ENCODE data around the gene HOXA9. TPM values are rescaled to one million over a fixed set of nuclear protein-coding genes. Genes with fewer than 3 reads are reported as not detected.

The HOXA9 gene
- total RNA-seq, 2 experiments from 2014 or later: not detected

GRCh38 chr7:27139334-27140125 lies 25.8 kb downstream of the HOXA9 start:
- Mint-ChIP-seq H3K27ac (no peak overlapping the region), H3K4me1 (peaks cover 12% of the 10 kb centered on the region), H3K27me3 (peaks cover 36% of the 10 kb centered on the region), H3K4me3 (no peak overlapping the region), H3K9me3 (no peaks in the 10 kb centered on the region), H3K36me3 (ENCODE audit: low read depth) (no peaks in the 10 kb centered on the region)
- ChIA-PET POLR2A (no interaction called here), CTCF (no interaction called here)
- no peak for DNase-seq

GRCh38 chr7:27138985-27139333 lies 26.4 kb downstream of the HOXA9 start:
- Mint-ChIP-seq H3K9me3 (no peaks in the 10 kb centered on the region), H3K36me3 (ENCODE audit: low read depth) (no peaks in the 10 kb centered on the region), H3K4me3 (no peak overlapping the region), H3K27ac (no peak overlapping the region), H3K27me3 (peaks cover 41% of the 10 kb centered on the region), H3K4me1 (peaks cover 18% of the 10 kb centered on the region)
- ChIA-PET POLR2A (no interaction called here), CTCF (no interaction called here)
- DNase-seq: no peak

- no peaks in the 10 kb centered on the region for H3K9me3 Mint-ChIP-seq
- DNase-seq: no peak
- H3K27me3 Mint-ChIP-seq: peaks cover 44% of the 10 kb centered on the region
- H3K4me1 Mint-ChIP-seq: peaks cover 20% of the 10 kb centered on the region
- H3K36me3 Mint-ChIP-seq (ENCODE audit: low read depth): no peaks in the 10 kb centered on the region
- CTCF ChIA-PET: no interaction called here
- no peak overlapping the region for H3K4me3 Mint-ChIP-seq
- POLR2A ChIA-PET: no interaction called here
- H3K27ac Mint-ChIP-seq: no peak overlapping the region
Measured at GRCh38 chr7:27138472-27138871, 26.9 kb downstream of the HOXA9 start.

- no peak for DNase-seq
- H3K9me3 Mint-ChIP-seq: no peaks in the 10 kb centered on the region
- CTCF ChIA-PET: no interaction called here
- H3K4me3 Mint-ChIP-seq: no peak overlapping the region
- H3K27ac Mint-ChIP-seq: no peak overlapping the region
- peaks cover 50% of the 10 kb centered on the region for H3K27me3 Mint-ChIP-seq
- H3K36me3 Mint-ChIP-seq (ENCODE audit: low read depth): no peaks in the 10 kb centered on the region
- H3K4me1 Mint-ChIP-seq: peaks cover 20% of the 10 kb centered on the region
- POLR2A ChIA-PET: no interaction called here
Measured at GRCh38 chr7:27137640-27138315, 27.6 kb downstream of the HOXA9 start.

GRCh38 chr7:27134392-27134791 lies 30.9 kb downstream of the HOXA9 start:
- ChIA-PET CTCF (no interaction called here), POLR2A (interaction anchor here (0.7 kb wide), 1 partner anchor 104 kb away, joined by 3 read pairs; no protein-coding TSS in a partner anchor)
- no peak for DNase-seq
- Mint-ChIP-seq H3K27me3 (peaks cover 60% of the 10 kb centered on the region), H3K36me3 (ENCODE audit: low read depth) (no peaks in the 10 kb centered on the region), H3K9me3 (no peaks in the 10 kb centered on the region), H3K4me3 (no peak overlapping the region), H3K27ac (no peak overlapping the region), H3K4me1 (peaks cover 20% of the 10 kb centered on the region)

- Mint-ChIP-seq H3K4me3 (no peak overlapping the region), H3K36me3 (ENCODE audit: low read depth) (no peaks in the 10 kb centered on the region), H3K9me3 (no peaks in the 10 kb centered on the region), H3K4me1 (peaks cover 20% of the 10 kb centered on the region), H3K27ac (no peak overlapping the region), H3K27me3 (peaks cover 62% of the 10 kb centered on the region)
- ChIA-PET CTCF (no interaction called here), POLR2A (no interaction called here)
- DNase-seq: no peak
Measured at GRCh38 chr7:27133409-27134231, 31.7 kb downstream of the HOXA9 start.

- Mint-ChIP-seq H3K27me3 (peaks cover 65% of the 10 kb centered on the region), H3K4me1 (peaks cover 20% of the 10 kb centered on the region), H3K4me3 (no peak overlapping the region), H3K9me3 (no peaks in the 10 kb centered on the region), H3K36me3 (ENCODE audit: low read depth) (no peaks in the 10 kb centered on the region), H3K27ac (no peak overlapping the region)
- DNase-seq: no peak
- ChIA-PET CTCF (no interaction called here), POLR2A (no interaction called here)
Measured at GRCh38 chr7:27132978-27133377, 32.4 kb downstream of the HOXA9 start.

GRCh38 chr7:27132214-27132613 lies 33.1 kb downstream of the HOXA9 start:
- no peak overlapping the region for H3K27ac Mint-ChIP-seq
- ChIA-PET POLR2A (no interaction called here), CTCF (interaction anchor here (0.9 kb wide), 1 partner anchor 18 kb away, joined by 3 read pairs; no protein-coding TSS in a partner anchor)
- H3K9me3 Mint-ChIP-seq: no peaks in the 10 kb centered on the region
- peaks cover 20% of the 10 kb centered on the region for H3K4me1 Mint-ChIP-seq
- peaks cover 65% of the 10 kb centered on the region for H3K27me3 Mint-ChIP-seq
- no peak for DNase-seq
- no peaks in the 10 kb centered on the region for H3K36me3 Mint-ChIP-seq (ENCODE audit: low read depth)
- no peak overlapping the region for H3K4me3 Mint-ChIP-seq

- Mint-ChIP-seq H3K4me1 (peaks cover 20% of the 10 kb centered on the region), H3K36me3 (ENCODE audit: low read depth) (no peaks in the 10 kb centered on the region), H3K27me3 (peaks cover 65% of the 10 kb centered on the region), H3K9me3 (no peaks in the 10 kb centered on the region), H3K27ac (no peak overlapping the region), H3K4me3 (peak overlapping the region; percentile 40)
- DNase-seq: no peak
- ChIA-PET CTCF (interaction anchor here (0.9 to 1.3 kb wide), 2 partner anchors 19 to 450 kb away, joined by 3 to 4 read pairs; no protein-coding TSS in a partner anchor), POLR2A (no interaction called here)
Measured at GRCh38 chr7:27131390-27131819, 33.9 kb downstream of the HOXA9 start.

GRCh38 chr7:27130540-27131389 lies 34.6 kb downstream of the HOXA9 start, which contains the start of gene HOXA4:
Gene HOXA4 (minus strand): TSS chr7:27130757. CDS start chr7:27130733, 24 bp downstream.
- POLR2A ChIA-PET: no interaction called here

GRCh38 chr7:27129729-27130539 lies 35.4 kb downstream of the HOXA9 start:
- POLR2A ChIA-PET: no interaction called here
- H3K36me3 Mint-ChIP-seq (ENCODE audit: low read depth): no peaks in the 10 kb centered on the region
- H3K4me3 Mint-ChIP-seq: no peak overlapping the region
- DNase-seq: no peak
- CTCF ChIA-PET: no interaction called here
- H3K27ac Mint-ChIP-seq: no peak overlapping the region
- no peaks in the 10 kb centered on the region for H3K9me3 Mint-ChIP-seq
- peaks cover 55% of the 10 kb centered on the region for H3K27me3 Mint-ChIP-seq
- H3K4me1 Mint-ChIP-seq: peaks cover 12% of the 10 kb centered on the region

More at GRCh38 chr7:27130540-27131389, 34.6 kb downstream of the HOXA9 start, which contains the start of gene HOXA4:
- Mint-ChIP-seq H3K4me3 (peak within 1 kb of the TSS; percentile 44), H3K36me3 (ENCODE audit: low read depth) (no peaks in the 10 kb centered on the region), H3K9me3 (no peaks in the 10 kb centered on the region), H3K27ac (no peak within 1 kb of the TSS), H3K4me1 (peaks cover 18% of the 10 kb centered on the region), H3K27me3 (peaks cover 62% of the 10 kb centered on the region)
- CTCF ChIA-PET: interaction anchor here (0.9 to 1.3 kb wide), 2 partner anchors 20 to 449 kb away, joined by 3 to 4 read pairs; no protein-coding TSS in a partner anchor
- DNase-seq: peak; percentile 65

Data from activated CD4-positive, alpha-beta memory T cell treated with anti-CD3 and anti-CD28 coated beads, Interleukin-2, amount 10 ng/mL, durations not matched to agents 7 days and 5 days (primary cell).